BJ (cell line): ENCODE data around the gene CCNC. TPM values are rescaled to one million over a fixed set of nuclear protein-coding genes. Genes with fewer than 3 reads are reported as not detected.
A peak's percentile ranks its signal among the peaks of the same experiment; 100 is the strongest.

Experiments used
- CTCF ChIA-PET: fragments of 350-600 bp; formaldehyde crosslinking; extraction: SDS; loops from one replicate; lab custom pipeline; 2021; ENCODE audit warnings: antibody characterized with exemption, inconsistent platforms; lab: Yijun Ruan, JAX
- POLR2A ChIA-PET: fragments of 300-600 bp; sonication (Branson Sonifier 250); formaldehyde crosslinking; extraction: SDS; loops from one replicate; lab custom pipeline; 2021; ENCODE audit warnings: antibody characterized with exemption; lab: Charles Lee
- DNase-seq: peaks from one replicate; pipeline ENCODE4 v3.0.0-alpha.2; 2011; ENCODE audit warnings: low read depth
- H3K27me3 ChIP-seq: 2 replicates; pipeline ENCODE4 v1.6.0; 2011; ENCODE audit warnings: low read length; ENCODE audit not compliant: control insufficient read depth, insufficient read depth
- H3K36me3 ChIP-seq: 2 replicates; pipeline ENCODE4 v1.5.1; 2011; ENCODE audit warnings: low read length; ENCODE audit not compliant: control insufficient read depth, insufficient read depth
- H3K4me3 ChIP-seq: 2 replicates; pipeline ENCODE4 v1.5.1; 2011; ENCODE audit warnings: low read depth, mild to moderate bottlenecking, control low read depth, low read length
- polyA plus RNA-seq: library from polyadenylated mRNA; depleted of rRNA; stranded (reverse); fragments of >200 nt; gene quantifications from 2 replicates; pipeline ENCODE4 v1.2.3, GENCODE V29; 2011
- TF ChIP-seq, protein P1 (sequence below): IDR thresholded peaks from 2 replicates; pipeline ENCODE4 v1.5.1; 2011; ENCODE audit warnings: low read depth, mild to moderate bottlenecking, control low read depth, inconsistent platforms, low read length, moderate library complexity; ENCODE audit not compliant: insufficient read depth

Gene CCNC
- polyA plus RNA-seq, 1 experiment = 32.3 TPM

DNA sequence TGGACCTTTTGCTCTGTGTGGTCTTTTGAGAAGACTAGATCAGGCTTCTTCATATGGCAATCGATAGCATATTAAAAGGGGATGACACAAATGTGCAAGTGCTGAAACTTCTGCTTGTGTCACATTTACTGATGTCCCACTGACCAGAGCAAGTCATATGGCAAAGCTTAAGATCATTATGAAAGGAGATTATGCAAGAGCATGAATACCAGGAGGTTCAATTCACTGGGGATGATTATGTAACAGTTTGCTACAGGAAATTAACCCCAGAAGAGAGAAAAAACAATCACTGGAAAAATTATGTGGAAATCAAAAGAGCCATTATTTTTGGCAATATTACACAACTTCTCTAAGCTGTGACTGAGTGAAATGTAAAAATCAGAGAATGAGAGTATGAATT, 24.4 kb upstream of the CCNC start:
- Histone ChIP-seq H3K36me3 (no peaks in the 10 kb centered on the region), H3K27me3 (peaks cover 47% of the 10 kb centered on the region), H3K4me3 (no peak overlapping the region)
- CTCF ChIA-PET = no interaction called here
- POLR2A ChIA-PET = no interaction called here
- TF ChIP-seq, protein P1, sequence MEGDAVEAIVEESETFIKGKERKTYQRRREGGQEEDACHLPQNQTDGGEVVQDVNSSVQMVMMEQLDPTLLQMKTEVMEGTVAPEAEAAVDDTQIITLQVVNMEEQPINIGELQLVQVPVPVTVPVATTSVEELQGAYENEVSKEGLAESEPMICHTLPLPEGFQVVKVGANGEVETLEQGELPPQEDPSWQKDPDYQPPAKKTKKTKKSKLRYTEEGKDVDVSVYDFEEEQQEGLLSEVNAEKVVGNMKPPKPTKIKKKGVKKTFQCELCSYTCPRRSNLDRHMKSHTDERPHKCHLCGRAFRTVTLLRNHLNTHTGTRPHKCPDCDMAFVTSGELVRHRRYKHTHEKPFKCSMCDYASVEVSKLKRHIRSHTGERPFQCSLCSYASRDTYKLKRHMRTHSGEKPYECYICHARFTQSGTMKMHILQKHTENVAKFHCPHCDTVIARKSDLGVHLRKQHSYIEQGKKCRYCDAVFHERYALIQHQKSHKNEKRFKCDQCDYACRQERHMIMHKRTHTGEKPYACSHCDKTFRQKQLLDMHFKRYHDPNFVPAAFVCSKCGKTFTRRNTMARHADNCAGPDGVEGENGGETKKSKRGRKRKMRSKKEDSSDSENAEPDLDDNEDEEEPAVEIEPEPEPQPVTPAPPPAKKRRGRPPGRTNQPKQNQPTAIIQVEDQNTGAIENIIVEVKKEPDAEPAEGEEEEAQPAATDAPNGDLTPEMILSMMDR = no peak
- no peak for DNase-seq

DNA sequence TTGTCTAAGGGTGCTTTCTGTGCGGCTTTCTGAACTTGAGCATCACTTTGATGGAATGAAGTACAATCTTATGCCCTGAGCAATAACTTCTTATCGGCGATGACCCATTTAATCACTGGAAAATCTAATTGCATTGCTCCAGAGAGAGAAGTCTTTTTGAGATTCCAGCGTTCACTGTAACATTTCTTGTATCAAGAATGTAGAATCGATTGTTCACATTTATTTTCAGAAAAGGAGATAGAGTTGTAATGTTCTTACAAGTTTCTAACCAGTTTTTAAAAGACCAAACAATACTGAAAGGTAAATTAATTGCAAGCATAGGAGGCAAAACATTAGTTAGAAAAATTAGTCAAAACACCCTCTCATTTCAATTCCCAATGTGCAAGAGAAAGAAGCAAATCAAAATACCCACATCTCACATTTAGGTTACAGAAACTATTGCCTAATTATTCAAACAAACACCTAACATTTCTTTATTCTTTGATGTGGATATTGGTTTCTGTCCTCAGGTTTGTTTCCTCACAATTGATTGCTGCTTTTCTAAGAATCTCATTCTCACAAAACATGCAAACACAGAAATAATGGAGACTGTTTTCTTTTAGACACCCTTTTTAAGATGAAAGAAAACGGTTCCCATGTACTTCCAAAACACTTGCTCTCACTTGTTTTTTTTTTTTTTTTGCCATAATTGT, 23.4 kb upstream of the CCNC start:
- H3K4me3 ChIP-seq = no peak overlapping the region
- POLR2A ChIA-PET = no interaction called here
- TF ChIP-seq, protein P1 = no peak
- peaks cover 47% of the 10 kb centered on the region for H3K27me3 ChIP-seq
- CTCF ChIA-PET = no interaction called here
- H3K36me3 ChIP-seq = no peaks in the 10 kb centered on the region
- DNase-seq = no peak

DNA sequence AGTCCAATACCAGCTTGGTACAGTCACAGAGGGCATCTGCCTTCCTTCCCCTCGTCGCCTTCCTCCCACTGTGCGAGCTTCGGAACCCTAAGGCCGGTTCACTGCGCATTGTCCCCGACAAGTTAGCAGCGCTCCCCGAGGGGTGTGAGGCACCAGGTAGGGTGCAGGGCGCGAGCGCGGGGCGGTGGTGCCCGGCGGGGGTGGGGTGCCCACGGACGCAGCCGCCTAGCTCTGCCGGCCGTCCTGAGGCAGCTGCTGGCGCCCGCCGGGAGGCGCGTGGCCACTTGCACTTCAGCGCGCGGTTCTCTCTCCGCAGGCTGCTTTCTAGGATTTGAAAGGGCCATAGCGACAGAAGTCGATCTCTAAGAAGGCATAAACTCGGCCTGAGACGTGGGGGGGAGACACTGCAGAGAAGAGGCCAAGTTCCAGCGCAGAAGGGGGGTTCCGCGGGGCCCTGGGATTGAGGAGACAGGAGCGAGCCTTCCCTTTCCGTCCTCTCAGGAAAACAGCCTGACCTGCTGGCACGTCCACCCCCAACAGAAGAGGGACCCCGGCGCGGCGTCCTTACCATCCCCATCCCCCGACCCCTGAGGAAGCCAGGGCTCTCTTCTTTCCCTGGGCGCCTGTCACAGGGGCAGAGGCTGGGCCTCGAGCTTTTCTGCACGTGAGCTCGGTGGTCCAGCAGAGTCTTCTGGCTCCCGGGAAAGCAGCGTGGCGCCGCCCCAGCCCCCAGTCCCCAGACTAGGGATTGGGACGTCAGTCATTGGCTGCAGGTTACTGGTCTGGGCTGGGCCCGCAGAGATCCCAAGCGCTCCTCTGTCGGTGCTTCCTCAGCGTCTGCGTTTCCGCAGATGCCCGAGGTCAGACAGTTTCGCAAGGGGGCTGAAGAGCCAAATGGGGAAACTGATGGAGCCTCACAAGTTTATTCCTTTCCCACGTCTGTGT, 22.5 kb upstream of the CCNC start:
- H3K4me3 ChIP-seq = no peak overlapping the region
- no peak for DNase-seq
- TF ChIP-seq, protein P1 = no peak
- H3K36me3 ChIP-seq = no peaks in the 10 kb centered on the region
- POLR2A ChIA-PET = interaction anchor here (0.7 kb wide), 1 partner anchor 20 kb away, joined by 34 read pairs; no protein-coding TSS in a partner anchor
- CTCF ChIA-PET = no interaction called here
- H3K27me3 ChIP-seq = peaks cover 40% of the 10 kb centered on the region

DNA sequence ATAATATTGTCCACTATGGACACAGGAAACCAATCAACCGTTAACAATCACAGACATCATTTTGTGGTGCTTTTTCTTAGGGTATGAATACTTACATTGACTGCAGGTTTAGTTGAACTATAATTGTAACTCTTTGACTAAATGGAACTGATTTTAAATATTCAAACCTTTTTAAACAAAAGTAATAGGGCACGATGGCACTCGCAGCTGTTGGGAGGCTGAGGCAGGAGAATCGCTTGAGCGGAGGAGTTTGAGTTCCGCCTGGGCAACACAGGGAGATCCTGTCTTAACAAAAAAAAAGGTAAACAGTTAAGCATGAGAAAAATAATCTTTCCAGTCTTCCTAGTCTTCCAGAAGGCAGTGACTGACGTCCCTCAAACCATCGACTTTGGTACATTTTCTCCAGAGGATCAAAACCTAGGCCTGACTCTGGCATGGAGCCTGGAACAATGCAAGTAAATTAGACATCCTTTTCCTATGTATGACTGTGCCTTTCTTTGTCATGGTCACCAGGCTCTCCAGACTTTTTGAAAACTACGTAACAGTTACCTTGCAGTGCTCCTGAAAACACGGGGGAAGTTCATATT, 21.5 kb upstream of the CCNC start:
- CTCF ChIA-PET = interaction anchor here (1.5 to 1.8 kb wide), 3 partner anchors 22 to 27 kb away, joined by 5 to 9 read pairs (median 5); partner anchors contain the start of gene CCNC
- no peaks in the 10 kb centered on the region for H3K36me3 ChIP-seq
- H3K4me3 ChIP-seq = no peak overlapping the region
- peaks cover 35% of the 10 kb centered on the region for H3K27me3 ChIP-seq
- TF ChIP-seq, protein P1 = no peak
- DNase-seq = no peak
- POLR2A ChIA-PET = no interaction called here

DNA sequence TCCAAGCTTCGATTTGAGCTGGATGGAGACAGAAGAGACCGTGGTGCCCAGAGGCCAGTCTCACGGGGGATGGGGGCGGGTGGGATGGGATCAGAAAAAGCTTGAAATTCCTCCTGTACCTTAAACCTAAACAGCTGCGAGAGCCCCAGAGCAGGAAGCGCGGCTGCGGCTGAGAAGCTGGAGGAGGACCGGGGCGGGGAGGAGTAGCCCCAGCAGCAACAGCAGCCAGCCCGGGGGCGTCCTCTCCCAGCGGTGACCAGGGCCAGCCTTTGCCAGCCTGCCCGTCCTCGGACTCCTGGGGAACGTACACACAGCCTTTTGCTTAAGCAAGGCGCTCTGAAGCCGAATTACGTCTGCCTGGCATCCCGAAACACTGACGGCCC, 20.8 kb upstream of the CCNC start:
- H3K36me3 ChIP-seq = no peaks in the 10 kb centered on the region
- TF ChIP-seq, protein P1 = no peak
- ChIA-PET POLR2A (no interaction called here), CTCF (interaction anchor here (0.7 to 2.9 kb wide), 7 partner anchors 14 to 220 kb away, joined by 3 to 29 read pairs (median 5); partner anchors contain the start of gene CCNC)
- DNase-seq = no peak
- H3K4me3 ChIP-seq = peak overlapping the region; percentile 45
- H3K27me3 ChIP-seq = peaks cover 34% of the 10 kb centered on the region
